Measurements from ENCODE around the gene TBC1D22A.

- no peak for TF ChIP-seq CTCF (IDR thresholded peaks at IDR 0.05; ENCODE audit: poor library complexity)
- TF ChIP-seq EZH2phosphoT487 (IDR thresholded peaks at IDR 0.05; ENCODE audit: low read depth, severe bottlenecking, unreplicated experiment): no peak
These were observed 261.4 kb downstream of the TBC1D22A start for GRCh38 chr22:47023871-47024270.
